ENCODE data around the gene GPS1.

GPS1 gene

DNA sequence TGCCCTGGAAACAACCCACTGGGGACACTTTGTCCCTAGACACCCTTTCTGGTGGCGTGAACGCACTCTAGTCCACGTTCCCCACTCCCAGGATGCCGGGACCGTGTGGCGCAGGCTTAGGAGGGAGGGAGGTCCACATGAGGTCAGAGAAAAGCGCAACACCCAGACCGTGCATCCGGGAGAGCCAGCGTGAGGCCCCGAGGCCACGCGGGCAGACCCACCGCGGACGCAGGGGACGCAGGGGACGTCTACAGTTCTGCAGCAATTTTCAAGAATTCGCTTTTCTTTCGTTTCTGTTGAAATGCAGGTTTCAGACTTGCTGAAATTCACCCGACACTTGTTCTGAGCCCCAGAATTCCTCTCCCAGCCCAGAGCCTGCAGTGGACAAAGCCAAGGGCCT is 4.8 kb upstream of the GPS1 start:
- H3K36me3 ChIP-seq (ENCODE audit: control insufficient read depth, insufficient read depth, low read length): no peaks in the 10 kb centered on the region
- H3K4me1 ChIP-seq (ENCODE audit: control insufficient read depth, insufficient read depth, low read length): peaks cover 10% of the 10 kb centered on the region
- H3K9ac ChIP-seq (ENCODE audit: low read length): no peak overlapping the region
- H3K9me3 ChIP-seq (ENCODE audit: control insufficient read depth, low read length): no peaks in the 10 kb centered on the region
- H3K4me3 ChIP-seq (ENCODE audit: low read length): no peak overlapping the region
- no peaks in the 10 kb centered on the region for H3K27me3 ChIP-seq (ENCODE audit: control insufficient read depth, insufficient read depth, low read length)

DNA sequence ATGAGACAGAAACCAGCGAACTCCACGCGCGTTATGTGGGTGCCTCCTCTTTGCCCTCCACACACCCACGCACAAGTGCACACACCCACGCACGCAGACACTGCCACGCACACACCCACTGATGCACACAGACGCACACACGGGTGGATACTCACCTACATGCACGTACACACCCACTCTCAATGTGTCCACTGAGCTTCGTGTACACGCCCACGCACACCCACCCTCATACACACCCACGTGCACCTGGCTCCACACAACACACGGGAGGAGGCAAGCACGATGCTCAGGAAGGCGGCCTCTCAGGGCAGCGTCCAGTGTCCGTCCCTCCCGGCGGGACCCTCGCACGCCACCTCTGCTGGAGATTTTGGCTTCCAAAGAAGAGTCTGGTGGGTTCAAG is 4.3 kb upstream of the GPS1 start:
- no peak overlapping the region for H3K4me3 ChIP-seq (ENCODE audit: low read length)
- H3K4me1 ChIP-seq (ENCODE audit: control insufficient read depth, insufficient read depth, low read length): peaks cover 12% of the 10 kb centered on the region
- no peaks in the 10 kb centered on the region for H3K27me3 ChIP-seq (ENCODE audit: control insufficient read depth, insufficient read depth, low read length)
- no peak overlapping the region for H3K9ac ChIP-seq (ENCODE audit: low read length)
- no peaks in the 10 kb centered on the region for H3K36me3 ChIP-seq (ENCODE audit: control insufficient read depth, insufficient read depth, low read length)
- no peaks in the 10 kb centered on the region for H3K9me3 ChIP-seq (ENCODE audit: control insufficient read depth, low read length)

DNA sequence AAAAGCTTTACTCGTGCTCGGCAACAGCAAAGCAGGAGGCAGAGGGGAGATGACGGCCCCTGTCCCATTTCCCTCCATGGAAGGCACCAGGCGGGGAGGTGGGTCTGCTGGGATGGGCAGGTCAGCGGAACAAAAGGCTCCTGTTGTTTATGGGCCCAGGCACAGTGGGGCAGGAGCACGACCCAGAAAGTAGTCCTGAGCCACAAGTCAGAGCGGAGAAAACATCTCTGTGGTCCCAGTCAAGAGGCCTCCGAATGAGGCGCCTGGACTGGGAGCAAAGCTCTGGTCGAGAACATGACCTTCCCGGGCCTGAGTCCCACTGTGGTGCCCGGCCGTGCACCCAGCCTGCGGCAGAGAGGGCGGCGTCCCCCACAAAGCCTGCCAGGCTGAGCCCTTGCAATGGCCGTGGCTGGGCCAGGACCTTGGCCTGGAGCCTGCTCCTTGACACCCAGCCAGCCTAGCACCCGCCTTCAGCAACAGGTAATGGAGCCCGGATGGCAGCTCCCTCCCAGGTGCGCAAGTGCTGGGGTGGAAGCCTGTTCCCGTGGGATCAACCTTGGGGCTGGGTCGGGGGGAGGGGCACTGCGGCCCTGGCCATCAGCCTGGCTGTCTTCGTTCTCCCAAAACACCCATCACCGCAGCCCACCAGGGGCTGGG is 3.7 kb upstream of the GPS1 start:
- no peaks in the 10 kb centered on the region for H3K36me3 ChIP-seq (ENCODE audit: control insufficient read depth, insufficient read depth, low read length)
- no peaks in the 10 kb centered on the region for H3K27me3 ChIP-seq (ENCODE audit: control insufficient read depth, insufficient read depth, low read length)
- no peaks in the 10 kb centered on the region for H3K9me3 ChIP-seq (ENCODE audit: control insufficient read depth, low read length)
- H3K4me3 ChIP-seq (ENCODE audit: low read length): no peak overlapping the region
- H3K9ac ChIP-seq (ENCODE audit: low read length): no peak overlapping the region
- peaks cover 18% of the 10 kb centered on the region for H3K4me1 ChIP-seq (ENCODE audit: control insufficient read depth, insufficient read depth, low read length)

DNA sequence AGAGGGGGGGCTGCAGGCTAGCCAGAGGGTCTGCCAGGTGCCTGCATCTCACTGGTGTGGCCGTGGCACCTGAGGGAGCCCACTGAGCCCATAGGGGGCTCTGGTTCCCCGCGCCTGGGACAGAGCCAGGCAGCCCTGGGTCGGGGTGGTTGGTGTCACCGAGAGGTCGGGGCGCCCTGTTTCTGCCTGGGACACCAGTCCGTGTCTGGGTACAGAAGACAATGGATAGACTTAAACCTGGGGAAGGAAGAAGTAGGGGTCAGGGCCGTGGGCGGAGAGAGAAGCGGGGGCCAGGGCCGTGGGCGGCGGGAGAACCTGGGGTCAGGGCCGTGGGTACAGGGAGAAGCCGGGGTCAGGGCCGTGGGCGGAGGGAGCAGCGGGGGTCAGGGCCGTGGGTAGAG is 3.1 kb upstream of the GPS1 start:
- Histone ChIP-seq H3K9ac (ENCODE audit: low read length) (no peak overlapping the region), H3K36me3 (ENCODE audit: control insufficient read depth, insufficient read depth, low read length) (no peaks in the 10 kb centered on the region), H3K4me1 (ENCODE audit: control insufficient read depth, insufficient read depth, low read length) (peaks cover 23% of the 10 kb centered on the region), H3K9me3 (ENCODE audit: control insufficient read depth, low read length) (no peaks in the 10 kb centered on the region), H3K4me3 (ENCODE audit: low read length) (no peak overlapping the region), H3K27me3 (ENCODE audit: control insufficient read depth, insufficient read depth, low read length) (no peaks in the 10 kb centered on the region)

DNA sequence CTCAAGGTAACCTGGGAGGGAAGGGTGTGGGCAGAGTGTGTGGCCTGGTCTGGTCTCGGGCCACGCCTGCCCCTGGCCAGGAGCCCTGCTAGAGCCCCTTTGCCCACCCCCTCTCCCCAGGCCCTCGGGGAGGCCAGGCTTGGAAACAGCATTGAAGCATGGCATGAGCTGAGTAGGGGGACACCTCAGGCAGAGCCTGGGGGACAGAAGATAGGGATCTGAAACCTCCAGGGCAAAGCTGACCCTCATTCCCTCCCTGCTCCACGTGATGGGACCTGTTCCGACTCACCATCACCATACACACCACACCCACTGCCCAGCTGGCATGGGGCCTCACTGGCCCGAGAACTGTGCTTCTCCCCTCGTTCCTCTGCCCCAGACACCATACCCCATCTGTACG is 2.6 kb upstream of the GPS1 start:
- H3K4me1 ChIP-seq (ENCODE audit: control insufficient read depth, insufficient read depth, low read length): peaks cover 23% of the 10 kb centered on the region
- H3K9me3 ChIP-seq (ENCODE audit: control insufficient read depth, low read length): no peaks in the 10 kb centered on the region
- no peak overlapping the region for H3K9ac ChIP-seq (ENCODE audit: low read length)
- H3K27me3 ChIP-seq (ENCODE audit: control insufficient read depth, insufficient read depth, low read length): no peaks in the 10 kb centered on the region
- no peak overlapping the region for H3K4me3 ChIP-seq (ENCODE audit: low read length)
- H3K36me3 ChIP-seq (ENCODE audit: control insufficient read depth, insufficient read depth, low read length): no peaks in the 10 kb centered on the region

DNA sequence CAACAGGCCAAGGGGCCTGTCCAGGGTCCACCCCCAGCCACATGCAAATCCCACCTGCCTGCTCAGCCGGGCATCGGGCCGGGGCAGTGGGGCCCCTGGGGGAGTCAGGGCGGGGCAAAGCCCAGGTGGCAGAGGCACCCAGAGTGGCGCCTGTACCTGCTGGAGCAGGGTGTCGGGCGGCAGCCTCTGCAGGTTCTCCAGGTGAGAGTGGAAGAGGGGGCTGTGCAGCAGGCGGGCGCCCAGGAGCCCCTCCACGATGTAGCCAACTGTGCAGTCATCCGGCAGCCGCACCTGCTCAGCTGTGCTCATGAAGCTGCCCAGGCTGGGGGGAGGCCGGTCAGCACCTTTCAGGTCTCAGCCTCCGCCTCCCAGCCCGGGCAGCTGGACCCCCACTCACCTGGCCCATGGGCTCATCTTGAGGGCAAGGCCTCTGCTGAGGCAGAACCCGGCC is 2.2 kb upstream of the GPS1 start:
- Histone ChIP-seq H3K27me3 (ENCODE audit: control insufficient read depth, insufficient read depth, low read length) (no peaks in the 10 kb centered on the region), H3K9me3 (ENCODE audit: control insufficient read depth, low read length) (no peaks in the 10 kb centered on the region), H3K9ac (ENCODE audit: low read length) (no peak overlapping the region), H3K4me1 (ENCODE audit: control insufficient read depth, insufficient read depth, low read length) (peaks cover 23% of the 10 kb centered on the region), H3K4me3 (ENCODE audit: low read length) (no peak overlapping the region), H3K36me3 (ENCODE audit: control insufficient read depth, insufficient read depth, low read length) (no peaks in the 10 kb centered on the region)

DNA sequence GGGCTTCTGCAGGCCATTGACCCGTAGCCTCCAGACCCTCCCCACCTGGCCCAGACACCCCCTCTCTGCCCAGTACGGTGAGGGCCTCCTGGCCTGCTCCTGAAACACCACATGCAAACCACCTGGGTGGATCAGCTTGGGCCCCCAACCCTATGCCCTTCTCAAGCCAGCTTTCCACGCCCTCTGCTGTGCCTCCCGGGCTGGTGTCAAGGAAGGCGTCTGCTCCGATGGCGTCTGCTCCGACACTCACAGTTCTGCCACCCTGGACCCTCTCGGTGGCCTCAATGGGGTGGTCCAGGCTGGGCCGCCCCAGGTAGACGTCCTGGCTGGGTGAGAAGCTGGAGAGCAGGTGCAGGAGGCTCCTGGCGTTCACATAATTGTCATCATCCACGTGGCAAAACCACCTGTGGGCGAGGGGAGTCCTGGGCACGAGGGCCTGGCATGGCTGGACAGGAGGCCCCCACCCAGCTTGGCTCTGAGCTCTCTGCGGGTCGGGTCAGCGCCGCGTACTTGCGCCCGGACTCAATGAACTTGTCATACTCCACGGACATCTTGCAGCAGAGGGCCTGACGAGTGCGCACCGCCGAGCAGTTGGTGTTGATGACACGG is 1.4 kb upstream of the GPS1 start:
- H3K4me3 ChIP-seq (ENCODE audit: low read length): peak overlapping the region; percentile 17
- peaks cover 6% of the 10 kb centered on the region for H3K36me3 ChIP-seq (ENCODE audit: control insufficient read depth, insufficient read depth, low read length)
- H3K27me3 ChIP-seq (ENCODE audit: control insufficient read depth, insufficient read depth, low read length): no peaks in the 10 kb centered on the region
- H3K9me3 ChIP-seq (ENCODE audit: control insufficient read depth, low read length): no peaks in the 10 kb centered on the region
- peaks cover 23% of the 10 kb centered on the region for H3K4me1 ChIP-seq (ENCODE audit: control insufficient read depth, insufficient read depth, low read length)
- peak overlapping the region; percentile 73 for H3K9ac ChIP-seq (ENCODE audit: low read length)

DNA sequence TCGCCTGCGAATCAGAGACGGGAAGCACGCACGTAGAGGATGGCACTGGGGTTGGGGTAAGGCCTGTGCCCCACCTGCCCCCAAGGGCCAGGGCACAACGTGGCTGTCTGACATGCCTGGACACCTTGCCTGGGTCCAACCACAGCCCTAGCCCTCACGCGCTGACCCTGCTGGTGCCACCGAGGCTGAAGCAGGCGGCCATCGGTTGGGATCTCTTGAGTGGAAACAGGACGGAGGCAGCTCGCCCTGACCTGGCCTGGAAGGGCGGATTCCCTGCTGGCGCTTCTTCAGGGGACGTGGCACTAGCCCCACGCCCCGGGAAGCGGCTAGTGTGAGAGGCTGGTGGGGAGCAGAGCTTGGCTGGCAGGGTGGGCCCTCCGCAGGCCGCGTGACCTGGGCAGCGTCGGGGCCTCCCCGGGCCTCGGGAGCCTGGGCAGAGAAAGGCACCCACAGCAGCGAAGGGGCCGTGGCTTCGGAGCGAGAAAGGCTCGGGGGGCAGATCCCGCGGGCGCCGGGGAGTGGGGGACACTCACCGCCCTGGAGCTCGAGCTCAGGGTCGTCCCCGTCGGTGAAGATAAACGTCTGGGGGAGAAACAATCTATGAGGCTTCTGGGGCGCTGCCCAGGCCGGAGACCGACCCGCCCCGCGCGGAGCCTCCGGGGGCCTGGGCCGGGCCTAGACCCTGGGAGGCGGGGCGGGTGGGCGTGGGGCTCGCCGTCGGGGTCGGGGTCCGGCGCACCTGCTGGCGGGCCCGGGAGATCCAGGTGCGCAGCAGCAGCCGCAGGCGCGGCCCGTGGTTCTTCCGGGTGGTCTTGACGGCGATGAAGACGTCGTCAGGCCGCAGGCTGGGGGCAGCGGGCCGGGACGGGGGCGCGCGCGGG is 697 bp upstream of the GPS1 start:
- H3K9me3 ChIP-seq (ENCODE audit: control insufficient read depth, low read length): no peaks in the 10 kb centered on the region
- peak overlapping the region; percentile 73 for H3K9ac ChIP-seq (ENCODE audit: low read length)
- peak overlapping the region; percentile 17 for H3K4me3 ChIP-seq (ENCODE audit: low read length)
- peaks cover 7% of the 10 kb centered on the region for H3K36me3 ChIP-seq (ENCODE audit: control insufficient read depth, insufficient read depth, low read length)
- peaks cover 23% of the 10 kb centered on the region for H3K4me1 ChIP-seq (ENCODE audit: control insufficient read depth, insufficient read depth, low read length)
- H3K27me3 ChIP-seq (ENCODE audit: control insufficient read depth, insufficient read depth, low read length): no peaks in the 10 kb centered on the region

DNA sequence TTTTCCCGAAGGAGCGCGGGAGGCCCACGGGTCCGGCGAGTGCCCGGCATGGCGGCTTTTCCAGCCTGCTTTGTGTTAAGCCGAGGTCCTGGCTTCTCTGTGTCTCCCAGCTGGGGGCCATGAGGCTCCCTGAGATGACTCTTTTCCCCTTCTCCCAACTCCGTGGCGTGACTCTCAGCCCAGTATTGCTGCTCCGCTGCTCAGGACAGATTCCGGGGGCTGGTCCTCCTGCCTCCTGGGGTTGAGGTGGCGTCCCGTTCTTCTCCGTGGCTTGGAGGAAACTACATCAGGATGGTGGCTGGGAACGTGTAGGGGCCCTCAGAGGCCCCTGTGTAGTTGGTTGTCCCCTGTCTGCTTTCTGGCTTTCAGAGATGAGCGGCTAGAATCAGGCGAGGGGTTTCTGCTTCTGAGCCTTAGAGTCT is 951 bp downstream of the GPS1 start:
- Histone ChIP-seq H3K9ac (ENCODE audit: low read length) (peak overlapping the region; percentile 74), H3K9me3 (ENCODE audit: control insufficient read depth, low read length) (no peaks in the 10 kb centered on the region), H3K4me1 (ENCODE audit: control insufficient read depth, insufficient read depth, low read length) (peaks cover 23% of the 10 kb centered on the region), H3K4me3 (ENCODE audit: low read length) (peak overlapping the region; percentile 50), H3K36me3 (ENCODE audit: control insufficient read depth, insufficient read depth, low read length) (peaks cover 7% of the 10 kb centered on the region), H3K27me3 (ENCODE audit: control insufficient read depth, insufficient read depth, low read length) (no peaks in the 10 kb centered on the region)

DNA sequence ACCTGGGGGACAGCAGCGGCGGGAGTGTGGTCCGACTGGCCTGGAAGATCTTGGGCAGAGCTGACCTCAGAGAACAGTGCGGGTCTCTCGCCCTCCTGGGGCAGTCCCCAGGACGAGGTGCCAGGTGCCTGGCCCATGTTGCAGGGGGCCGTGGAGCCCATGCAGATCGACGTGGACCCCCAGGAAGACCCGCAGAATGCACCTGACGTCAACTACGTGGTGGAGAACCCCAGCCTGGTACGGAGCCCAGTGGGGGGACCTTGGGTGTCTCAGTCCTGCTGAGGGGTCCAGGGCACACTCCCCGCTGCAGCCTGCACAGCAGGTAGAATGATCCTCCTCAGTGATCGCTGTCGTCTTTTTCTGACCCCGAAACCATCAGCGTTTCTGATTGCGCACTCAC is 1.4 kb downstream of the GPS1 start:
- H3K36me3 ChIP-seq (ENCODE audit: control insufficient read depth, insufficient read depth, low read length): peaks cover 7% of the 10 kb centered on the region
- H3K9ac ChIP-seq (ENCODE audit: low read length): peak overlapping the region; percentile 74

DNA sequence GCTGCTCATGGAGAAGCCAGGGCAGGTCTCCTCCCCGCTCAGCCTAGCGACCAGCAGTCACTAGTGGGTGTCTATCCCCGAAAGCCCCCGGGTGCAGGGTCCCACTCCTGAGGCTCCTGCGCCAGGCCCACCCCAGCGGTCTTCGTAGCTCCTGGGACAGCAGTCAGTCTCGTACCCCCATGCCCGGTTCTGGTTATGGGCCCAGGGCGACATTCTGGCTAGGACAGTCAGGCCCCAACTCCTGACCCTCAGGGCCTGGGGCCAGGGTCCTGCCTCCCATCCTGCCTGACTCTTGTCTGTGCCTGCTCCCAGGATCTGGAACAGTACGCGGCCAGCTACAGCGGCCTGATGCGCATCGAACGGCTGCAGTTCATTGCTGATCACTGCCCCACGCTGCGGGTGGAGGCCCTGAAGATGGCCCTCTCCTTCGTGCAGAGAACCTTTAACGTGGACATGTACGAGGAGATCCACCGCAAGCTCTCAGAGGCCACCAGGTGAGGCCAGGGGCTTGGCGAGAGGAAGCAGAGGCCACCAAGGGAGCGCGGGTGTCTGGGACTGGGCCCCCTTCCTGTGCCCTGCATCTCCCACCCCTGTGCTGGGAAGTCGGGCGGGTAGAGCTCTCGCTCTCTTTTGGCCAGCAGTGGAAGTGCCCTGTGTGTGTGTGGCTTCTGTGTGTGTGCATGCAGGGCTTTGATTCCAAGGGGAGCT is 2.0 kb downstream of the GPS1 start:
- peaks cover 7% of the 10 kb centered on the region for H3K36me3 ChIP-seq (ENCODE audit: control insufficient read depth, insufficient read depth, low read length)
- H3K27me3 ChIP-seq (ENCODE audit: control insufficient read depth, insufficient read depth, low read length): no peaks in the 10 kb centered on the region
- peaks cover 23% of the 10 kb centered on the region for H3K4me1 ChIP-seq (ENCODE audit: control insufficient read depth, insufficient read depth, low read length)
- H3K4me3 ChIP-seq (ENCODE audit: low read length): no peak overlapping the region
- no peaks in the 10 kb centered on the region for H3K9me3 ChIP-seq (ENCODE audit: control insufficient read depth, low read length)
- H3K9ac ChIP-seq (ENCODE audit: low read length): no peak overlapping the region

More for the DNA sequence above, 1.4 kb downstream of the GPS1 start:
- peaks cover 23% of the 10 kb centered on the region for H3K4me1 ChIP-seq (ENCODE audit: control insufficient read depth, insufficient read depth, low read length)
- peak overlapping the region; percentile 50 for H3K4me3 ChIP-seq (ENCODE audit: low read length)
- no peaks in the 10 kb centered on the region for H3K27me3 ChIP-seq (ENCODE audit: control insufficient read depth, insufficient read depth, low read length)
- no peaks in the 10 kb centered on the region for H3K9me3 ChIP-seq (ENCODE audit: control insufficient read depth, low read length)
